Erythroblast (primary cell): ENCODE data around the gene ETV5.

Experiments used
- GATA1 ChIP-seq: IDR thresholded peaks from 2 replicates; pipeline ENCODE4 v1.6.1; 2011; ENCODE audit warnings: low read depth, mild to moderate bottlenecking, control low read depth, low read length, moderate library complexity
- POLR2A ChIP-seq: IDR thresholded peaks from 2 replicates; pipeline ENCODE4 v1.6.1; 2011; ENCODE audit warnings: mild to moderate bottlenecking, low read length

GRCh38 chr3:186108106-186108940, 566 bp downstream of the ETV5 start:
- TF ChIP-seq POLR2A (no peak), GATA1 (no peak)
